Measurements from ENCODE around the gene CACNA1I. TPM values are rescaled to one million over a fixed set of nuclear protein-coding genes. Genes with fewer than 3 reads are reported as not detected.

Gene CACNA1I
- total and polyA plus RNA-seq, 2 experiments from 2014 or later, result 0.42 to 2.4 TPM

DNA sequence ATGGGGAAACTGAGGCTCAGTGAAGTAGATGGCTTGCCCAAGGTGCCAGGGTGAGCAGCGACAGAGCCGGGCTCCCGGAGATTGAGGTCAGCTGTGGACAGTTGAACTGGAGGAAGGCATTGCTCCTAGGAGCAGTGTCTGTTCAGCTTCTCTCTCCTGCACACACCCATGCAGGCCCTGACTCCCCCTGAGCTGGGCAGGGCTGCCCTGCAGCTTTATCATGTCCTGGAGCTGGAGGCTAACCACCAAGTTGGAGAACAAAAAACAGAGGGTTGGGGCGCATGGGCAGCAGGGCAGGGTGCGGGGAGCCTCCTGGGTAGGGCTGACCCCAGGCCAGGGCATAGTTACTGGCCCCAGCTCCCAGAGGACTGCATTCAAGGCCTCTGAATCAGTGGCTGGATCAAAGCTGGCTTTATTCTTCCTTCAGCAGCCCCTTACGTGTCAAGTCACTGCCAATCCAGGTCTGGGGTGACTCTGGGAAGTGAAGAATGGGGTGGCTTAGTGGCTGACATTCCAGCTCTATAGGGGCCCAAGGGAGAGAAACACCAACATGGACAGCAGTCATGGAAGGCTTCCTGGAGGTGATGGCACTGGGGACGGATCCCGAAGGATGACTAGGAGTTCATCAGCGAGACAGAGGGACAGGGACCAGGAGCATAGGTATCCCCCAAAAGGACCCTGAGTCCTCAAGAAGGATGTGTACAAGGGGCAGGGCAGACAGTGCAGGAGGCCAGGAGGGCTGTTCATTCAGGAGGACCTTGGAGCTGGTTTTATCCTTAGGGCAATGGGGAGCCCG lies 83.8 kb downstream of the CACNA1I start:
- H3K9me3 Mint-ChIP-seq, result no peaks in the 10 kb centered on the region
- no peaks in the 10 kb centered on the region for H3K79me2 ChIP-seq (replicated peaks; ENCODE audit: insufficient read depth)
- no peaks in the 10 kb centered on the region for H3F3A ChIP-seq (replicated peaks; ENCODE audit: low read depth)
- no peak overlapping the region for H3K4me2 ChIP-seq
- TF ChIP-seq ZNF331 (CRISPR knock-in tag; IDR thresholded peaks at IDR 0.05; ENCODE audit: low read depth) (no peak), JUNB (IDR thresholded peaks at IDR 0.05; ENCODE audit: unreplicated experiment) (no peak), STAT1 (IDR thresholded peaks at IDR 0.05; ENCODE audit: unreplicated experiment) (no peak)
- TF ChIP-seq, protein P1, sequence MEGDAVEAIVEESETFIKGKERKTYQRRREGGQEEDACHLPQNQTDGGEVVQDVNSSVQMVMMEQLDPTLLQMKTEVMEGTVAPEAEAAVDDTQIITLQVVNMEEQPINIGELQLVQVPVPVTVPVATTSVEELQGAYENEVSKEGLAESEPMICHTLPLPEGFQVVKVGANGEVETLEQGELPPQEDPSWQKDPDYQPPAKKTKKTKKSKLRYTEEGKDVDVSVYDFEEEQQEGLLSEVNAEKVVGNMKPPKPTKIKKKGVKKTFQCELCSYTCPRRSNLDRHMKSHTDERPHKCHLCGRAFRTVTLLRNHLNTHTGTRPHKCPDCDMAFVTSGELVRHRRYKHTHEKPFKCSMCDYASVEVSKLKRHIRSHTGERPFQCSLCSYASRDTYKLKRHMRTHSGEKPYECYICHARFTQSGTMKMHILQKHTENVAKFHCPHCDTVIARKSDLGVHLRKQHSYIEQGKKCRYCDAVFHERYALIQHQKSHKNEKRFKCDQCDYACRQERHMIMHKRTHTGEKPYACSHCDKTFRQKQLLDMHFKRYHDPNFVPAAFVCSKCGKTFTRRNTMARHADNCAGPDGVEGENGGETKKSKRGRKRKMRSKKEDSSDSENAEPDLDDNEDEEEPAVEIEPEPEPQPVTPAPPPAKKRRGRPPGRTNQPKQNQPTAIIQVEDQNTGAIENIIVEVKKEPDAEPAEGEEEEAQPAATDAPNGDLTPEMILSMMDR (conservative IDR thresholded peaks at IDR 0.05; ENCODE audit: low read depth in 2 of 2), result no peak
- H4K20me1 ChIP-seq (replicated peaks; ENCODE audit: insufficient read depth), result no peaks in the 10 kb centered on the region
- H3K36me3 ChIP-seq (ENCODE audit: insufficient read depth), result no peaks in the 10 kb centered on the region
- no peaks in the 10 kb centered on the region for H3K27me3 Mint-ChIP-seq (ENCODE audit: insufficient read depth, low read depth, poor library complexity)
- no peaks in the 10 kb centered on the region for H3K4me1 Mint-ChIP-seq
- H3K9me2 ChIP-seq (ENCODE audit: insufficient read depth), result no peaks in the 10 kb centered on the region
- no peaks in the 10 kb centered on the region for H3K27me3 ChIP-seq (ENCODE audit: insufficient read depth)
- no peaks in the 10 kb centered on the region for H3K4me1 ChIP-seq (ENCODE audit: insufficient read depth)
- no peak for DNase-seq (ENCODE audit: low spot score)
- no peak overlapping the region for H3K4me3 Mint-ChIP-seq
- H3K27ac Mint-ChIP-seq, result no peak overlapping the region
- no peak overlapping the region for H3K27ac ChIP-seq (ENCODE audit: low read depth)
- no peak overlapping the region for H2AFZ ChIP-seq
- no peak for ATAC-seq
- H3K4me3 ChIP-seq, result no peak overlapping the region
- H3K36me3 Mint-ChIP-seq (ENCODE audit: low read depth), result no peaks in the 10 kb centered on the region

DNA sequence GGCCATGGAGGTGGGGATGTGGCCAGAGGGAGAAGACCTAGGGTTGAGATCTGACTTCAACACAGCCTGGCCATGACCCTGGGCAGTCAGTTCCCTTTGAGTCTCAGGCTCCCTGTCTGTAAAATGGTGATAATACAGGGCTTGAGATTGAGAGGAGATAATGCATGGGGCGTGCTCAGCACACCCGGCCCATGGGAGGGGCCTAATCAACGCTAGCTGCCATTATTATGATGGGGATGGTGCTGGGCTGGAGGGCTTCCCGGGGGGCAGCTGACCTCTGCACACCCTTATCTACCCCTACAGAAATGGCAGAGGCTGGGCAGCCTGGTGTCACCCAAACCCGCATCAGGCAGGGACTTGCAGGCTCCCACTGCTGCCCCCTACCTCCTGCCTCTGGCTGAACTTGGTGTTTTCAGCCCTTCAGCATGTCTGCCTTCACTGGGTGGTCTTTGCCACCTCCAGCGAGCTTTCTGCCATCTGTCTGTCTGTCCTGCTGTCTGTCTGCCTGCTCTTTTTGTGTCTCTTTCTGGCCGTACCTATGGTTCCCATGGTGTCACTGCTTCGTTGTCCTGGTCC lies 84.5 kb downstream of the CACNA1I start:
- no peaks in the 10 kb centered on the region for H3K9me3 Mint-ChIP-seq
- Histone ChIP-seq H3K4me2 (no peak overlapping the region), H3K27me3 (ENCODE audit: insufficient read depth) (no peaks in the 10 kb centered on the region), H4K20me1 (replicated peaks; ENCODE audit: insufficient read depth) (no peaks in the 10 kb centered on the region), H3K4me1 (ENCODE audit: insufficient read depth) (no peaks in the 10 kb centered on the region), H3K79me2 (replicated peaks; ENCODE audit: insufficient read depth) (no peaks in the 10 kb centered on the region), H3K4me3 (no peak overlapping the region), H3K36me3 (ENCODE audit: insufficient read depth) (no peaks in the 10 kb centered on the region), H3K9me2 (ENCODE audit: insufficient read depth) (no peaks in the 10 kb centered on the region), H3F3A (replicated peaks; ENCODE audit: low read depth) (no peaks in the 10 kb centered on the region), H2AFZ (no peak overlapping the region), H3K27ac (ENCODE audit: low read depth) (no peak overlapping the region)
- no peaks in the 10 kb centered on the region for H3K4me1 Mint-ChIP-seq
- TF ChIP-seq, protein P2, sequence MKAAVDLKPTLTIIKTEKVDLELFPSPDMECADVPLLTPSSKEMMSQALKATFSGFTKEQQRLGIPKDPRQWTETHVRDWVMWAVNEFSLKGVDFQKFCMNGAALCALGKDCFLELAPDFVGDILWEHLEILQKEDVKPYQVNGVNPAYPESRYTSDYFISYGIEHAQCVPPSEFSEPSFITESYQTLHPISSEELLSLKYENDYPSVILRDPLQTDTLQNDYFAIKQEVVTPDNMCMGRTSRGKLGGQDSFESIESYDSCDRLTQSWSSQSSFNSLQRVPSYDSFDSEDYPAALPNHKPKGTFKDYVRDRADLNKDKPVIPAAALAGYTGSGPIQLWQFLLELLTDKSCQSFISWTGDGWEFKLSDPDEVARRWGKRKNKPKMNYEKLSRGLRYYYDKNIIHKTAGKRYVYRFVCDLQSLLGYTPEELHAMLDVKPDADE (IDR thresholded peaks at IDR 0.05), result no peak
- TF ChIP-seq, protein P1 (conservative IDR thresholded peaks at IDR 0.05; ENCODE audit: low read depth in 2 of 2), result peak in 1 of 2 experiments; percentile 72; a peak in 3 of 4 replicates
- no peak overlapping the region for H3K27ac Mint-ChIP-seq
- H3K4me3 Mint-ChIP-seq, result no peak overlapping the region
- ATAC-seq (peak; percentile 57), DNase-seq (ENCODE audit: low spot score) (peak; percentile 46)
- H3K36me3 Mint-ChIP-seq (ENCODE audit: low read depth), result no peaks in the 10 kb centered on the region
- H3K27me3 Mint-ChIP-seq (ENCODE audit: insufficient read depth, low read depth, poor library complexity), result peaks cover 5% of the 10 kb centered on the region

Data from GM23338 (cell line).